ENCODE data around the gene CNMD. TPM values are rescaled to one million over a fixed set of nuclear protein-coding genes. Genes with fewer than 3 reads are reported as not detected.
A peak's percentile ranks its signal among the peaks of the same experiment; 100 is the strongest.

The CNMD gene
- total RNA-seq, 4 donors from 2014 or later = not detected

DNA sequence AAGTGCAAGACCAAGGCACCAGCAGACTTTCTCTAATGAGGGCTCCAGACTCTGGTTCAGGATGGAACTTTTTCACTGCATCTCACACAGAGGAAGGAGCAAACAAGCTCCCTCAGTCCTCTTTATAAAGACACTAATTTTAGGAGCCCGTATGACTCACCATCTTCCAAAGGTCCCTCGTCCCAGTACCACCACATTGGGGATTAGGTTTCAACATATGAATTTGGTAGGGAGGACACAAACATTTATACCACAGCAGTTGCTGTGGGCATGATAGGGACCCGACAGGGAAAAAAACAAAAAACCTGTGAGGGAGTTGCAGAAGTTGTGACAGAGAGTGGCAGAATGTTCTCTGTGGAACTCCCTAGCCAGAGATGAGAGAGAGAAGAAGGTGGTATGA lies 6.5 kb upstream of the CNMD start:
- no peaks in the 10 kb centered on the region for H3K36me3 ChIP-seq
- intact Hi-C loops (cut with DNase I) = no loop called here
- H3K27ac ChIP-seq = no peak overlapping the region
- no peaks in the 10 kb centered on the region for H3K4me1 ChIP-seq
- H3K4me3 ChIP-seq = no peak overlapping the region
- no peak for DNase-seq
- 38 to 56% methylated on average over 3 of the region's 3 CpGs for WGBS, 2 donors
- TF ChIP-seq POLR2A (IDR thresholded peaks at IDR 0.05) (no peak), CTCF (IDR thresholded peaks at IDR 0.05) (no peak)
- H3K9me3 ChIP-seq = no peaks in the 10 kb centered on the region
- H3K27me3 ChIP-seq = peaks cover 0 to 56% (median 0%) of the 10 kb centered on the region in 4 donors

GRCh38 chr13:52744842-52745375 lies 5.3 kb upstream of the CNMD start:
- peaks cover 0 to 56% (median 2%) of the 10 kb centered on the region in 4 donors for H3K27me3 ChIP-seq
- no peak overlapping the region for H3K27ac ChIP-seq
- no peak for DNase-seq
- intact Hi-C loops (cut with DNase I) = no loop called here
- no peaks in the 10 kb centered on the region for H3K36me3 ChIP-seq
- H3K9me3 ChIP-seq = no peaks in the 10 kb centered on the region
- WGBS, 2 donors = 49 to 56% methylated on average over 6 of the region's 6 CpGs
- no peaks in the 10 kb centered on the region for H3K4me1 ChIP-seq
- TF ChIP-seq POLR2A (IDR thresholded peaks at IDR 0.05) (no peak), CTCF (IDR thresholded peaks at IDR 0.05) (no peak)
- H3K4me3 ChIP-seq = no peak overlapping the region

DNA sequence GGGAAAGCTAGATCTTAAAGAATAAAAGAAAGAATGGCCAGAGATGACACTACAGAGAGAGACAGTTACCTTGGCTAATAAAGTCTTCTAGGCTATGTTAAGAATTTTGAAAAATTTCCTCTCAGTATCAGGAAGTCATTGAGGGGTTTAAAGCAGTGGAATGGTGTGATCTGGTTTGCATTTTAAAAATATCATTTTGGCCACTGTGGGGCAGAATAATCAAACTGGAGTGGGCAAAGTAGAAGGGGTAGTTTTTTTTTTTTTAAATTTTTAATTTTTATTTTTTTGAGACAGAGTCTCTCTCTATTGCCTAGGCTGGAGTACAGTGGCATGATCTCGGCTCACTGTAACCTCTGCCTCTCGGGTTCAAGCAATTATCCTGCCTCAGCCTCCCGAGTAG lies 4.4 kb upstream of the CNMD start:
- Histone ChIP-seq H3K4me1 (peaks cover 0 to 7% (median 5%) of the 10 kb centered on the region in 3 donors), H3K9me3 (no peaks in the 10 kb centered on the region), H3K36me3 (no peaks in the 10 kb centered on the region), H3K27me3 (peaks cover 8 to 56% (median 11%) of the 10 kb centered on the region in 4 donors), H3K27ac (no peak overlapping the region), H3K4me3 (no peak overlapping the region)
- WGBS, 2 donors = 73 to 84% methylated on average over 2 to 3 of the region's 3 CpGs
- intact Hi-C loops (cut with DNase I) = no loop called here
- DNase-seq = no peak
- TF ChIP-seq POLR2A (IDR thresholded peaks at IDR 0.05) = no peak
- no peak for TF ChIP-seq CTCF (IDR thresholded peaks at IDR 0.05)

GRCh38 chr13:52743569-52743968 lies 3.9 kb upstream of the CNMD start:
- Histone ChIP-seq H3K27ac (no peak overlapping the region), H3K36me3 (no peaks in the 10 kb centered on the region), H3K4me3 (no peak overlapping the region), H3K27me3 (peaks cover 13 to 59% (median 14%) of the 10 kb centered on the region in 4 donors), H3K4me1 (peaks cover 0 to 11% (median 5%) of the 10 kb centered on the region in 3 donors), H3K9me3 (no peaks in the 10 kb centered on the region)
- no peak for TF ChIP-seq CTCF (IDR thresholded peaks at IDR 0.05)
- TF ChIP-seq POLR2A (IDR thresholded peaks at IDR 0.05) = no peak
- DNase-seq = no peak
- WGBS, 2 donors = 38 to 52% methylated on average over 1 of the region's 1 CpG
- intact Hi-C loops (cut with DNase I) = no loop called here

- Histone ChIP-seq H3K4me1 (peaks cover 0 to 13% (median 5%) of the 10 kb centered on the region in 3 donors), H3K27ac (no peak overlapping the region), H3K9me3 (no peaks in the 10 kb centered on the region), H3K4me3 (peak overlapping the region in 3 of 4 donors; percentile 10 to 60 (median 34)), H3K27me3 (peaks cover 14 to 71% (median 14%) of the 10 kb centered on the region in 4 donors), H3K36me3 (no peaks in the 10 kb centered on the region)
- DNase-seq = no peak
- intact Hi-C loops (cut with DNase I) = no loop called here
- WGBS, 2 donors = 18 to 27% methylated on average over 18 to 28 of the region's 75 CpGs
- peak in 1 of 6 experiments; percentile 5 for TF ChIP-seq CTCF (IDR thresholded peaks at IDR 0.05)
- no peak for TF ChIP-seq POLR2A (IDR thresholded peaks at IDR 0.05)
Observed at GRCh38 chr13:52738719-52739467, 727 bp downstream of the CNMD start.
